ENCODE data around the gene CBL. TPM values are rescaled to one million over a fixed set of nuclear protein-coding genes. Genes with fewer than 3 reads are reported as not detected.

Gene CBL
- 15.5 TPM for total RNA-seq

GRCh38 chr11:119205574-119206510, at the start of gene CBL:
CBL (plus strand) TSS chr11:119206339; CDS start chr11:119206418, 79 bp downstream.
- intact Hi-C loops (cut with DNase I), result loop anchor here (5.0 to 10.0 kb wide), 2 partner anchors 111 kb away; partner anchors contain the start of gene MCAM
- Histone ChIP-seq H3K4me1 (peaks cover 23% of the 10 kb centered on the region), H3K27me3 (no peaks in the 10 kb centered on the region)

GRCh38 chr11:119156496-119156895, 49.6 kb upstream of the CBL start:
- no peak for TF ChIP-seq POLR2AphosphoS5 (IDR thresholded peaks at IDR 0.05; ENCODE audit: insufficient read depth in 1 of 2, low read depth in 1 of 2)
- TF ChIP-seq POLR2A (IDR thresholded peaks at IDR 0.05), result no peak
- TF ChIP-seq CTCF (IDR thresholded peaks at IDR 0.05), result no peak
- intact Hi-C loops (cut with DNase I), result no loop called here
- no peaks in the 10 kb centered on the region for H3K27me3 ChIP-seq
- H3K27ac ChIP-seq, result no peak overlapping the region
- no peak overlapping the region for H3K4me3 ChIP-seq
- no peaks in the 10 kb centered on the region for H3K9me3 ChIP-seq
- no peaks in the 10 kb centered on the region for H3K4me1 ChIP-seq
- DNase-seq (ENCODE audit: extremely low spot score in 2 of 2), result no peak
- no peaks in the 10 kb centered on the region for H3K36me3 ChIP-seq

More at GRCh38 chr11:119205574-119206510, at the start of gene CBL:
- DNase-seq (ENCODE audit: extremely low spot score in 2 of 2), result no peak
- TF ChIP-seq CTCF (IDR thresholded peaks at IDR 0.05) (peak; percentile 65 to 91 (median 65)), POLR2A (IDR thresholded peaks at IDR 0.05) (peak in 1 of 2 donors; percentile 80), POLR2AphosphoS5 (IDR thresholded peaks at IDR 0.05; ENCODE audit: insufficient read depth in 1 of 2, low read depth in 1 of 2) (peak; percentile 80 to 84)
- Histone ChIP-seq H3K27ac (peak within 1 kb of the TSS; percentile 95), H3K4me3 (peak within 1 kb of the TSS; percentile 75 to 99), H3K36me3 (no peaks in the 10 kb centered on the region), H3K9me3 (no peaks in the 10 kb centered on the region)

GRCh38 chr11:119157063-119157462, 49.1 kb upstream of the CBL start:
- no peak overlapping the region for H3K4me3 ChIP-seq
- H3K27ac ChIP-seq, result no peak overlapping the region
- DNase-seq (ENCODE audit: extremely low spot score in 2 of 2), result no peak
- H3K27me3 ChIP-seq, result no peaks in the 10 kb centered on the region
- intact Hi-C loops (cut with DNase I), result no loop called here
- H3K36me3 ChIP-seq, result no peaks in the 10 kb centered on the region
- no peaks in the 10 kb centered on the region for H3K9me3 ChIP-seq
- no peak for TF ChIP-seq POLR2AphosphoS5 (IDR thresholded peaks at IDR 0.05; ENCODE audit: insufficient read depth in 1 of 2, low read depth in 1 of 2)
- H3K4me1 ChIP-seq, result no peaks in the 10 kb centered on the region

- Histone ChIP-seq H3K27ac (no peak overlapping the region), H3K4me3 (no peak overlapping the region), H3K27me3 (no peaks in the 10 kb centered on the region), H3K36me3 (no peaks in the 10 kb centered on the region), H3K4me1 (no peaks in the 10 kb centered on the region), H3K9me3 (no peaks in the 10 kb centered on the region)
- intact Hi-C loops (cut with DNase I), result no loop called here
- TF ChIP-seq POLR2A (IDR thresholded peaks at IDR 0.05), result no peak
- no peak for TF ChIP-seq CTCF (IDR thresholded peaks at IDR 0.05)
- no peak for TF ChIP-seq POLR2AphosphoS5 (IDR thresholded peaks at IDR 0.05; ENCODE audit: insufficient read depth in 1 of 2, low read depth in 1 of 2)
- DNase-seq (ENCODE audit: extremely low spot score in 2 of 2), result no peak
Measured at GRCh38 chr11:119158467-119158866, 47.7 kb upstream of the CBL start.

- Histone ChIP-seq H3K27me3 (no peaks in the 10 kb centered on the region), H3K36me3 (no peaks in the 10 kb centered on the region), H3K4me1 (no peaks in the 10 kb centered on the region), H3K4me3 (no peak overlapping the region), H3K9me3 (no peaks in the 10 kb centered on the region), H3K27ac (no peak overlapping the region)
- intact Hi-C loops (cut with DNase I), result no loop called here
- no peak for DNase-seq (ENCODE audit: extremely low spot score in 2 of 2)
- TF ChIP-seq CTCF (IDR thresholded peaks at IDR 0.05) (no peak), POLR2AphosphoS5 (IDR thresholded peaks at IDR 0.05; ENCODE audit: insufficient read depth in 1 of 2, low read depth in 1 of 2) (no peak), POLR2A (IDR thresholded peaks at IDR 0.05) (no peak)
Measured at GRCh38 chr11:119160151-119160550, 46.0 kb upstream of the CBL start.
